ENCODE data around the gene PSMD1. TPM values are rescaled to one million over a fixed set of nuclear protein-coding genes. Genes with fewer than 3 reads are reported as not detected.

Gene PSMD1
- total and polyA plus RNA-seq, 12 donors, result 39.8 to 113 (median 94.0) TPM

- Histone ChIP-seq H3K27ac (no peak overlapping the region), H3K4me3 (no peak overlapping the region), H3K27me3 (no peaks in the 10 kb centered on the region), H3K36me3 (peaks cover 0 to 25% (median 0%) of the 10 kb centered on the region in 9 donors), H3K9me3 (no peaks in the 10 kb centered on the region), H3K4me1 (peaks cover 0 to 2% (median 0%) of the 10 kb centered on the region in 9 donors)
- intact Hi-C loops (cut with DNase I), result loop anchor here in 1 of 10 donors (5.0 kb wide), 1 partner anchor 102 kb away; no protein-coding TSS in a partner anchor
- WGBS, 2 donors, result 92 to 94% methylated on average over 5 of the region's 5 CpGs
- no peak for TF ChIP-seq CTCF (IDR thresholded peaks at IDR 0.05)
- DNase-seq (no peak), ATAC-seq (no peak)
Observed at GRCh38 chr2:231204581-231204980, 147.9 kb downstream of the PSMD1 start.

- Histone ChIP-seq H3K4me3 (no peak overlapping the region), H3K27me3 (no peaks in the 10 kb centered on the region), H3K4me1 (peaks cover 0 to 8% (median 0%) of the 10 kb centered on the region in 9 donors), H3K9me3 (no peaks in the 10 kb centered on the region), H3K27ac (no peak overlapping the region), H3K36me3 (peaks cover 0 to 32% (median 0%) of the 10 kb centered on the region in 9 donors)
- DNase-seq (no peak), ATAC-seq (no peak)
- no peak for TF ChIP-seq CTCF (IDR thresholded peaks at IDR 0.05)
- intact Hi-C loops (cut with DNase I), result no loop called here
- 77 to 88% methylated on average over 4 of the region's 4 CpGs for WGBS, 2 donors
Observed at GRCh38 chr2:231207734-231208133, 151.1 kb downstream of the PSMD1 start.

GRCh38 chr2:231210782-231211181, 154.1 kb downstream of the PSMD1 start:
- Histone ChIP-seq H3K27ac (no peak overlapping the region), H3K4me3 (no peak overlapping the region), H3K36me3 (peaks cover 0 to 55% (median 0%) of the 10 kb centered on the region in 9 donors), H3K9me3 (no peaks in the 10 kb centered on the region), H3K4me1 (peaks cover 0 to 8% (median 0%) of the 10 kb centered on the region in 9 donors), H3K27me3 (no peaks in the 10 kb centered on the region)
- ATAC-seq (no peak), DNase-seq (no peak)
- 88% methylated on average over 3 of the region's 3 CpGs for WGBS, 2 donors
- intact Hi-C loops (cut with DNase I), result no loop called here
- TF ChIP-seq CTCF (IDR thresholded peaks at IDR 0.05), result no peak

GRCh38 chr2:231211486-231211885, 154.8 kb downstream of the PSMD1 start:
- Histone ChIP-seq H3K4me1 (peaks cover 0 to 8% (median 0%) of the 10 kb centered on the region in 9 donors), H3K4me3 (no peak overlapping the region), H3K36me3 (peaks cover 0 to 58% (median 0%) of the 10 kb centered on the region in 9 donors), H3K27ac (no peak overlapping the region), H3K27me3 (no peaks in the 10 kb centered on the region), H3K9me3 (no peaks in the 10 kb centered on the region)
- DNase-seq, result no peak
- no peak for ATAC-seq
- no peak for TF ChIP-seq CTCF (IDR thresholded peaks at IDR 0.05)
- intact Hi-C loops (cut with DNase I), result no loop called here
- 43 to 51% methylated on average over 2 of the region's 2 CpGs for WGBS, 2 donors
